Liver (tissue), 9 donors: ENCODE results near the gene MSI2. TPM values are rescaled to one million over a fixed set of nuclear protein-coding genes. Genes with fewer than 3 reads are reported as not detected.

Experiments
- DNase-seq: peaks from one replicate; pipeline ENCODE4 v3.0.0-alpha.2; 2017; ENCODE audit warnings: low spot score
- H3K27ac ChIP-seq, 2 donors: one replicate each; pipeline ENCODE4 v1.7.0; 2013; ENCODE audit warnings: inconsistent platforms in 2 of 2, low read length in 2 of 2, control low read depth in 1 of 2, low read depth in 1 of 2, mild to moderate bottlenecking in 1 of 2
- H3K27me3 ChIP-seq, 4 donors: one replicate each; pipeline versions ENCODE4 v1.6.1 to v1.7.0; 2013; ENCODE audit warnings: low read length in 3 of 4, inconsistent platforms in 1 of 4, mild to moderate bottlenecking in 1 of 4, moderate library complexity in 1 of 4; ENCODE audit not compliant: control insufficient read depth in 4 of 4, insufficient read depth in 4 of 4
- H3K36me3 ChIP-seq, 4 donors: one replicate each; pipeline versions ENCODE4 v1.6.1 to v1.7.0; 2013; ENCODE audit warnings: low read length in 3 of 4, mild to moderate bottlenecking in 3 of 4, low read depth in 1 of 4, moderate library complexity in 1 of 4; ENCODE audit not compliant: control insufficient read depth in 4 of 4, insufficient read depth in 3 of 4
- H3K4me1 ChIP-seq, 4 donors: one replicate each; pipeline versions ENCODE4 v1.6.1 to v1.7.0; 2013; ENCODE audit warnings: low read length in 3 of 4, mild to moderate bottlenecking in 3 of 4, moderate library complexity in 1 of 4; ENCODE audit not compliant: control insufficient read depth in 4 of 4, insufficient read depth in 4 of 4
- H3K4me3 ChIP-seq, 3 donors: one replicate each; pipeline versions ENCODE4 v1.6.1 to v1.7.0; 2013; ENCODE audit warnings: low read length in 3 of 3, control low read depth in 1 of 3, low read depth in 1 of 3, mild to moderate bottlenecking in 1 of 3
- H3K9ac ChIP-seq, 2 donors: one replicate each; pipeline ENCODE4 v1.7.0; 2013; ENCODE audit warnings: low read length in 2 of 2, mild to moderate bottlenecking in 2 of 2, moderate library complexity in 2 of 2, control low read depth in 1 of 2, low read depth in 1 of 2
- H3K9me3 ChIP-seq, 4 donors: one replicate each; pipeline versions ENCODE4 v1.6.1 to v1.7.0; 2013; ENCODE audit warnings: low read length in 3 of 4; ENCODE audit not compliant: control insufficient read depth in 4 of 4
- EGR1 ChIP-seq, 2 donors: IDR thresholded peaks; 2 replicates each; pipeline ENCODE4 v1.6.1; 2016 to 2018; ENCODE audit warnings: antibody characterized with exemption in 2 of 2, low read depth in 2 of 2
- FOXA1 ChIP-seq: IDR thresholded peaks from 2 replicates; pipeline ENCODE4 v1.6.1; 2016; ENCODE audit warnings: antibody characterized with exemption
- FOXA2 ChIP-seq: IDR thresholded peaks from 2 replicates; pipeline ENCODE4 v1.6.1; 2016; ENCODE audit warnings: antibody characterized with exemption
- GABPA ChIP-seq, 2 donors: IDR thresholded peaks in 1 of 2; conservative IDR thresholded peaks in 1 of 2; 2 replicates each; pipeline ENCODE4 v1.6.1; 2016; ENCODE audit warnings: antibody characterized with exemption in 2 of 2, mild to moderate bottlenecking in 1 of 2, moderate library complexity in 1 of 2
- HNF4A ChIP-seq, 2 donors: conservative IDR thresholded peaks; 2 replicates each; pipeline ENCODE4 v1.6.1; 2016; ENCODE audit warnings: antibody characterized with exemption in 2 of 2, mild to moderate bottlenecking in 2 of 2
- HNF4G ChIP-seq: IDR thresholded peaks from 2 replicates; pipeline ENCODE4 v1.6.1; 2016; ENCODE audit warnings: antibody characterized with exemption
- JUND ChIP-seq, 2 donors: IDR thresholded peaks; 2 replicates each; pipeline ENCODE4 v1.6.1; 2016; ENCODE audit warnings: antibody characterized with exemption in 2 of 2
- NR2F2 ChIP-seq: IDR thresholded peaks from 2 replicates; pipeline ENCODE4 v1.6.1; 2016; ENCODE audit warnings: antibody characterized with exemption
- RAD21 ChIP-seq, 2 donors: IDR thresholded peaks; 2 replicates each; pipeline ENCODE4 v1.6.1; 2016; ENCODE audit warnings: antibody characterized with exemption in 2 of 2, mild to moderate bottlenecking in 2 of 2
- RXRA ChIP-seq, 2 donors: IDR thresholded peaks; 2 replicates each; pipeline ENCODE4 v1.6.1; 2017 to 2018; ENCODE audit warnings: antibody characterized with exemption in 2 of 2, mild to moderate bottlenecking in 1 of 2
- SP1 ChIP-seq: IDR thresholded peaks from 2 replicates; pipeline ENCODE4 v1.6.1; 2018; ENCODE audit warnings: antibody characterized with exemption, mild to moderate bottlenecking
- TAF1 ChIP-seq: conservative IDR thresholded peaks from 2 replicates; pipeline ENCODE4 v1.6.1; 2016; ENCODE audit warnings: antibody characterized with exemption, mild to moderate bottlenecking
- YY1 ChIP-seq: IDR thresholded peaks from 2 replicates; pipeline ENCODE4 v1.6.1; 2016; ENCODE audit warnings: antibody characterized with exemption, mild to moderate bottlenecking
- WGBS: extraction: QIAGEN DNeasy Blood & Tissue Kit; methylation state at CpG from one replicate; pipeline ENCODE4 v1.1.7; 2013; 5-methylcytosine and 5-hydroxymethylcytosine counted together
- polyA plus RNA-seq, 2 donors: library from polyadenylated mRNA; stranded (reverse) in 1 of 2; unstranded in 1 of 2; fragments of 200-250 nt in 1 of 2; fragments of >200 nt in 1 of 2; fragmentation: Nextera tagmentation in 1 of 2; extraction: Ambion mirVana in 1 of 2; gene quantifications; one replicate each; pipeline versions ENCODE4 v1.2.1 to v1.2.3, GENCODE V29; 2013 to 2015
- total RNA-seq, 2 donors: library from RNA; depleted of rRNA; stranded (reverse); fragments of >200 nt; gene quantifications; one replicate each; pipeline ENCODE4 v1.2.3, GENCODE V29; 2014
- TF ChIP-seq, protein P1 (sequence below): IDR thresholded peaks from 2 replicates; pipeline ENCODE4 v1.6.1; 2016; ENCODE audit warnings: antibody characterized with exemption, mild to moderate bottlenecking
- TF ChIP-seq, protein P2 (sequence below): IDR thresholded peaks from 2 replicates; pipeline ENCODE4 v1.6.1; 2016; ENCODE audit warnings: antibody characterized with exemption
- TF ChIP-seq, protein P3 (sequence below): fragments of 150-350 bp; IDR thresholded peaks from 2 replicates; pipeline ENCODE4 v1.5.1; 2017; ENCODE audit warnings: improper control_type of control experiment, low read depth, low read length; ENCODE audit not compliant: missing input control
- TF ChIP-seq, protein P4 (sequence below): IDR thresholded peaks from 2 replicates; pipeline ENCODE4 v1.6.1; 2016; ENCODE audit warnings: antibody characterized with exemption
- TF ChIP-seq, protein P5 (sequence below): IDR thresholded peaks from 2 replicates; pipeline ENCODE4 v1.6.1; 2016; ENCODE audit warnings: antibody characterized with exemption
- donor health status: healthy.
- donor health status: healthy.
- donor health status: healthy.
- donor health status: healthy.
- donor health status: healthy.

Gene MSI2
- total and polyA plus RNA-seq, 4 donors, result 5.7 to 15.6 (median 9.2) TPM

DNA sequence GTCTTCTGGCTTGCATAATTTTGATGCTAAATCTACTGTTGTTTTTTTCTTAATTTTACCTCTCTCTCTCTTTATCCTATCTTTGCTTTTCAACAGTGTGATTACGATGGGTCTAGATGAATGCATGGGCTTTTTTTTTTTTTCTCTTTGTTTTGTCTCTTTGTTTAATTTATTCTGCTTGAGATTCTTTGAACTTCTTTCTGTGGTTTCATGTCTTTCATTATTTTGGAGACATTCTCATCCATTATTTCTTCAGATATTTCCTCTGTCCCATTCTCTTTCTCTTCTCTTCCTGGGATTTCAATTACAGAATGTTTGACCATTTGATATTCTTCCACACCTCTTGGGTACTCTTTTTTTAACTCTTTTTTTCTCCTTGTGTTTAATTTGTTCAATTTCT, 436.4 kb downstream of the MSI2 start:
- H3K4me3 ChIP-seq, result no peak overlapping the region
- no peaks in the 10 kb centered on the region for H3K9me3 ChIP-seq
- DNase-seq, result no peak
- no peak overlapping the region for H3K27ac ChIP-seq
- no peaks in the 10 kb centered on the region for H3K4me1 ChIP-seq
- WGBS, result 96% methylated on average over 1 of the region's 1 CpG
- no peak overlapping the region for H3K9ac ChIP-seq
- no peaks in the 10 kb centered on the region for H3K36me3 ChIP-seq
- TF ChIP-seq HNF4G, result no peak
- H3K27me3 ChIP-seq, result no peaks in the 10 kb centered on the region

DNA sequence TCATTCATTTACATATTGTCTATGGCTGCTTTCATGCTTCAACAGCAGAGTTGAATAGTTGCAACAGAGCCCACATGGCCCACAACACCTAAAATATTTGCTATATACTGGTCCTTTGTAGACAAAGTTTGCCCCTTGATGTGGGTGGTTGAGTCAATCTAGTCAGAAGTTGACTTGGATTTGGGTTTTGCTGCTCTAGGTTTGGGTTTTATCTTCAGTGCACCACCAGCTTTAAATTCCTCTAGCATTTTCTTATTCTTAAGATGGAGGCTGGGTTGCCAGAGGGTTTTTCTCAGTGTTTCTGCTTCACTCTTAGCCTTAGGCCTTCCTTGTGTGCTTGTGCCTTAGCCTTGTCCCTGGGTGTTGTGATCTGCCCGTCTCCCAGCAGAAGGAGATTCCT, 437.7 kb downstream of the MSI2 start:
- no peaks in the 10 kb centered on the region for H3K9me3 ChIP-seq
- no peak overlapping the region for H3K9ac ChIP-seq
- H3K4me3 ChIP-seq, result no peak overlapping the region
- H3K27ac ChIP-seq, result no peak overlapping the region
- no peaks in the 10 kb centered on the region for H3K4me1 ChIP-seq
- no peak for TF ChIP-seq HNF4G
- TF ChIP-seq, protein P1, sequence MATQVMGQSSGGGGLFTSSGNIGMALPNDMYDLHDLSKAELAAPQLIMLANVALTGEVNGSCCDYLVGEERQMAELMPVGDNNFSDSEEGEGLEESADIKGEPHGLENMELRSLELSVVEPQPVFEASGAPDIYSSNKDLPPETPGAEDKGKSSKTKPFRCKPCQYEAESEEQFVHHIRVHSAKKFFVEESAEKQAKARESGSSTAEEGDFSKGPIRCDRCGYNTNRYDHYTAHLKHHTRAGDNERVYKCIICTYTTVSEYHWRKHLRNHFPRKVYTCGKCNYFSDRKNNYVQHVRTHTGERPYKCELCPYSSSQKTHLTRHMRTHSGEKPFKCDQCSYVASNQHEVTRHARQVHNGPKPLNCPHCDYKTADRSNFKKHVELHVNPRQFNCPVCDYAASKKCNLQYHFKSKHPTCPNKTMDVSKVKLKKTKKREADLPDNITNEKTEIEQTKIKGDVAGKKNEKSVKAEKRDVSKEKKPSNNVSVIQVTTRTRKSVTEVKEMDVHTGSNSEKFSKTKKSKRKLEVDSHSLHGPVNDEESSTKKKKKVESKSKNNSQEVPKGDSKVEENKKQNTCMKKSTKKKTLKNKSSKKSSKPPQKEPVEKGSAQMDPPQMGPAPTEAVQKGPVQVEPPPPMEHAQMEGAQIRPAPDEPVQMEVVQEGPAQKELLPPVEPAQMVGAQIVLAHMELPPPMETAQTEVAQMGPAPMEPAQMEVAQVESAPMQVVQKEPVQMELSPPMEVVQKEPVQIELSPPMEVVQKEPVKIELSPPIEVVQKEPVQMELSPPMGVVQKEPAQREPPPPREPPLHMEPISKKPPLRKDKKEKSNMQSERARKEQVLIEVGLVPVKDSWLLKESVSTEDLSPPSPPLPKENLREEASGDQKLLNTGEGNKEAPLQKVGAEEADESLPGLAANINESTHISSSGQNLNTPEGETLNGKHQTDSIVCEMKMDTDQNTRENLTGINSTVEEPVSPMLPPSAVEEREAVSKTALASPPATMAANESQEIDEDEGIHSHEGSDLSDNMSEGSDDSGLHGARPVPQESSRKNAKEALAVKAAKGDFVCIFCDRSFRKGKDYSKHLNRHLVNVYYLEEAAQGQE, result no peak
- no peak for TF ChIP-seq HNF4A (conservative IDR thresholded peaks at IDR 0.05)
- TF ChIP-seq, protein P2, sequence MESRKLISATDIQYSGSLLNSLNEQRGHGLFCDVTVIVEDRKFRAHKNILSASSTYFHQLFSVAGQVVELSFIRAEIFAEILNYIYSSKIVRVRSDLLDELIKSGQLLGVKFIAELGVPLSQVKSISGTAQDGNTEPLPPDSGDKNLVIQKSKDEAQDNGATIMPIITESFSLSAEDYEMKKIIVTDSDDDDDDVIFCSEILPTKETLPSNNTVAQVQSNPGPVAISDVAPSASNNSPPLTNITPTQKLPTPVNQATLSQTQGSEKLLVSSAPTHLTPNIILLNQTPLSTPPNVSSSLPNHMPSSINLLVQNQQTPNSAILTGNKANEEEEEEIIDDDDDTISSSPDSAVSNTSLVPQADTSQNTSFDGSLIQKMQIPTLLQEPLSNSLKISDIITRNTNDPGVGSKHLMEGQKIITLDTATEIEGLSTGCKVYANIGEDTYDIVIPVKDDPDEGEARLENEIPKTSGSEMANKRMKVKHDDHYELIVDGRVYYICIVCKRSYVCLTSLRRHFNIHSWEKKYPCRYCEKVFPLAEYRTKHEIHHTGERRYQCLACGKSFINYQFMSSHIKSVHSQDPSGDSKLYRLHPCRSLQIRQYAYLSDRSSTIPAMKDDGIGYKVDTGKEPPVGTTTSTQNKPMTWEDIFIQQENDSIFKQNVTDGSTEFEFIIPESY, result no peak
- TF ChIP-seq EGR1 (IDR thresholded peaks at IDR 0.05; ENCODE audit: low read depth in 2 of 2), result no peak
- no peak for TF ChIP-seq RXRA (IDR thresholded peaks at IDR 0.05)
- TF ChIP-seq GABPA (IDR thresholded peaks at IDR 0.05 in 1 of 2, conservative IDR thresholded peaks at IDR 0.05 in 1 of 2), result no peak
- TF ChIP-seq, protein P3, sequence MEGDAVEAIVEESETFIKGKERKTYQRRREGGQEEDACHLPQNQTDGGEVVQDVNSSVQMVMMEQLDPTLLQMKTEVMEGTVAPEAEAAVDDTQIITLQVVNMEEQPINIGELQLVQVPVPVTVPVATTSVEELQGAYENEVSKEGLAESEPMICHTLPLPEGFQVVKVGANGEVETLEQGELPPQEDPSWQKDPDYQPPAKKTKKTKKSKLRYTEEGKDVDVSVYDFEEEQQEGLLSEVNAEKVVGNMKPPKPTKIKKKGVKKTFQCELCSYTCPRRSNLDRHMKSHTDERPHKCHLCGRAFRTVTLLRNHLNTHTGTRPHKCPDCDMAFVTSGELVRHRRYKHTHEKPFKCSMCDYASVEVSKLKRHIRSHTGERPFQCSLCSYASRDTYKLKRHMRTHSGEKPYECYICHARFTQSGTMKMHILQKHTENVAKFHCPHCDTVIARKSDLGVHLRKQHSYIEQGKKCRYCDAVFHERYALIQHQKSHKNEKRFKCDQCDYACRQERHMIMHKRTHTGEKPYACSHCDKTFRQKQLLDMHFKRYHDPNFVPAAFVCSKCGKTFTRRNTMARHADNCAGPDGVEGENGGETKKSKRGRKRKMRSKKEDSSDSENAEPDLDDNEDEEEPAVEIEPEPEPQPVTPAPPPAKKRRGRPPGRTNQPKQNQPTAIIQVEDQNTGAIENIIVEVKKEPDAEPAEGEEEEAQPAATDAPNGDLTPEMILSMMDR, result no peak
- TF ChIP-seq JUND (IDR thresholded peaks at IDR 0.05), result no peak
- no peak for TF ChIP-seq FOXA1
- TF ChIP-seq RAD21 (IDR thresholded peaks at IDR 0.05), result no peak
- TF ChIP-seq TAF1, result no peak
- TF ChIP-seq SP1, result no peak
- TF ChIP-seq NR2F2, result no peak
- TF ChIP-seq YY1, result no peak
- TF ChIP-seq, protein P4, sequence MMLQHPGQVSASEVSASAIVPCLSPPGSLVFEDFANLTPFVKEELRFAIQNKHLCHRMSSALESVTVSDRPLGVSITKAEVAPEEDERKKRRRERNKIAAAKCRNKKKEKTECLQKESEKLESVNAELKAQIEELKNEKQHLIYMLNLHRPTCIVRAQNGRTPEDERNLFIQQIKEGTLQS, result no peak
- TF ChIP-seq FOXA2, result no peak
- TF ChIP-seq, protein P5, sequence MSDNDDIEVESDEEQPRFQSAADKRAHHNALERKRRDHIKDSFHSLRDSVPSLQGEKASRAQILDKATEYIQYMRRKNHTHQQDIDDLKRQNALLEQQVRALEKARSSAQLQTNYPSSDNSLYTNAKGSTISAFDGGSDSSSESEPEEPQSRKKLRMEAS, result no peak
- 97% methylated on average over 1 of the region's 1 CpG for WGBS
- H3K27me3 ChIP-seq, result no peaks in the 10 kb centered on the region
- H3K36me3 ChIP-seq, result no peaks in the 10 kb centered on the region
- no peak for DNase-seq
